ENCODE results near the gene STOM.

The STOM gene

DNA sequence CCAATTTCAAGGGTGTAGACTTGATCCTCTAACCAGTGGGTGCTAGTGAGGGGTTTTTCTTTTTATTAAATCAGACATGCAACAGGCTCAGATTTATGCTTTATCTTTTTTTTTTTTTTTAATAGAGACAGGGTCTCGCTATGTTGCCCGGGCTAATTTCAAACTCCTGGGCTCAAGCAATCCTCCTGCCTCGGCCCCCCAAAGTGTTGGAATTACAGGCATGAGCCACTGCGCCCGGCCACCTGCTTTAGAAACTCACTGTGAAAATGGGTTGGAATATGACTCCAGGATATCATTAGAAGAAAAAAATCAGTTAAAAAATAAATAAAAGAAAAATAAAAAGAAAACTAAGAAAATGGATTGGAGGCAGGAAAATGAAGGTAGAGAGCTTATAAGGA lies 50.7 kb downstream of the STOM start:
- Histone ChIP-seq H2AFZ (ENCODE audit: low read length, unreplicated experiment) (no peak overlapping the region), H3K36me3 (ENCODE audit: insufficient read depth, low read length) (peaks cover 17% of the 10 kb centered on the region), H3K79me2 (ENCODE audit: control insufficient read depth, insufficient read depth, low read length, unreplicated experiment) (no peaks in the 10 kb centered on the region), H3K27ac (ENCODE audit: low read depth, low read length) (peak overlapping the region; percentile 18; the same call in 1 of the 2 replicates), H3K4me1 (ENCODE audit: control insufficient read depth, insufficient read depth, low read length, unreplicated experiment) (peaks cover 39% of the 10 kb centered on the region), H3K27me3 (ENCODE audit: insufficient read depth, low read length) (no peaks in the 10 kb centered on the region), H3K4me3 (ENCODE audit: low read depth, low read length) (no peak overlapping the region)

DNA sequence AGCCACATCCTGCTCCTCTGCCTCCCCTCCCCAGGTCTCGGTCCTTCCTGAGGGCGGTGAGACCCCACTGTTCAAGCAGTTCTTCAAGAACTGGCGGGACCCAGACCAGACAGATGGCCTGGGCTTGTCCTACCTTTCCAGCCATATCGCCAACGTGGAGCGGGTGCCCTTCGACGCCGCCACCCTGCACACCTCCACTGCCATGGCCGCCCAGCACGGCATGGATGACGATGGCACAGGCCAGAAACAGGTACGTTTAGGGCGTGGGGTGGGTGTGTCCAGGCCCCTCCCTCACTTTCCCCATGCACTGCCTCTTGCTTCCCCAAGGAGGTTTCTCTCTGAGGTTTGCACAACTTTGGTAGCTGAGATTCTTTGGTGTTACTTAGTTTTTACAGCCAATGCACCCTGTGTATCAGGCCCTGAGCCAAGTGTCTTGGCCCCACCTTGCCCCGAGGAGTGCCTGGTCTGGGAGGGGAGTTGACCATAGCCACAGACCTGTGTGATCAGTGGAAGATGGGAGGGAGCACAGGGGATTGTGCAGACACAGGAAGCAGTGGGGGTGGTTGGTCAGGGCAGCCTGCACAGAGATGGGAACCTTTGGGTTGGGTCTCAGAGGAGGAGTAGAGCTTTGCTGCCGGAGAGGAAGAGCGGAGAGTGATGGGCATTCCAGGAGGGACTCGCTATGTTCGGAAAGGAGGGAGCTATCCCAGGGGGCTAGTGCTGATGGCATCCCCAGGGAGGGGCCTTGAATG lies 51.2 kb downstream of the STOM start:
- Histone ChIP-seq H2AFZ (ENCODE audit: low read length, unreplicated experiment) (no peak overlapping the region), H3K36me3 (ENCODE audit: insufficient read depth, low read length) (peaks cover 16% of the 10 kb centered on the region)

DNA sequence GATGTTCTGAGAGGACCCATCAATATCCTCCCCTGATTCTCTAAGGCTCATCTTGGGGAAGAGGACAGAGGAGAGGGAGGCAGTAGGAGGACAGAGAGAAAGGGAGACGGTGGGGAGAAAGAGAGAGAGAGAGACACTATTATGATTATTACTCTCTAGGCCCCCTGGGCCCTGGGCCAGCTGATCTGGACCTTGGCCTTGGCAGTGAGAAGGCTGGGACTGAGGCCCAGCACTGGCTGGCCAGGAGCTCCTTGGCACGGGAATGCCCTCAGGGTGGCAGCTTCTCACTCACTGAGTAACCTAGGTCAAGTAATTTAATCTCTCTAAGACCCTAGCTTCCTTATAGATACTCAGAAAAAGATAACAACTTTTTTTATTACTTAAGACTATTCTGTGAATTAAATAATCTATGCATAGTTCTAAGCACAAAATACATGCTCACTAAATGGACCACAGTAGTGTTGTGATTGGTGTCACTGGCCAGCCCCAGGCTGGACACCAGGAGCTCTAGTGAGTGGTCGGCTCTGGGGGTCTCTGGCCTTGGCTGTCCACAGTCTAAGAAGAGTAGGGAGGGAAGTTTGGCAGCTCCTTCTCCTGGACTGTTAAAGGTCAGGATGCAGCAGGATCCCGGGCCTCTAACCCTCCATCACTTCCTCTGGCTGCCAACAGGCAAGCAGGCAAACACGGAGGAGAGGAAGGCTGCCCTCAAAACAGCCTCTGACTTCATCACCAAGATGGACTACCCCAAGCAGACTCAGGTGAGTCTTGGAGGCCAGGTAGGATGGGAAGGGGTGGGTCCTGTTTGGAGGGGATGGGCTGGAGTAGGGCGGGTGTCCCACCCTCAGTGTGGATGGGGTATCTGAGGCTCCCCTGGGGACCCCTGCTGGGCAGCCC lies 52.1 kb downstream of the STOM start:
- H2AFZ ChIP-seq (ENCODE audit: low read length, unreplicated experiment) = no peak overlapping the region
- no peak overlapping the region for H3K4me3 ChIP-seq (ENCODE audit: low read depth, low read length)
- H3K27me3 ChIP-seq (ENCODE audit: insufficient read depth, low read length) = no peaks in the 10 kb centered on the region
- peaks cover 34% of the 10 kb centered on the region for H3K4me1 ChIP-seq (ENCODE audit: control insufficient read depth, insufficient read depth, low read length, unreplicated experiment)
- H3K27ac ChIP-seq (ENCODE audit: low read depth, low read length) = peak overlapping the region; percentile 25; the same call in 1 of the 2 replicates
- peaks cover 13% of the 10 kb centered on the region for H3K36me3 ChIP-seq (ENCODE audit: insufficient read depth, low read length)
- no peaks in the 10 kb centered on the region for H3K79me2 ChIP-seq (ENCODE audit: control insufficient read depth, insufficient read depth, low read length, unreplicated experiment)

More for the DNA sequence above, 51.2 kb downstream of the STOM start:
- Histone ChIP-seq H3K27me3 (ENCODE audit: insufficient read depth, low read length) (no peaks in the 10 kb centered on the region), H3K79me2 (ENCODE audit: control insufficient read depth, insufficient read depth, low read length, unreplicated experiment) (no peaks in the 10 kb centered on the region), H3K4me3 (ENCODE audit: low read depth, low read length) (no peak overlapping the region), H3K4me1 (ENCODE audit: control insufficient read depth, insufficient read depth, low read length, unreplicated experiment) (peaks cover 39% of the 10 kb centered on the region), H3K27ac (ENCODE audit: low read depth, low read length) (no peak overlapping the region)

DNA sequence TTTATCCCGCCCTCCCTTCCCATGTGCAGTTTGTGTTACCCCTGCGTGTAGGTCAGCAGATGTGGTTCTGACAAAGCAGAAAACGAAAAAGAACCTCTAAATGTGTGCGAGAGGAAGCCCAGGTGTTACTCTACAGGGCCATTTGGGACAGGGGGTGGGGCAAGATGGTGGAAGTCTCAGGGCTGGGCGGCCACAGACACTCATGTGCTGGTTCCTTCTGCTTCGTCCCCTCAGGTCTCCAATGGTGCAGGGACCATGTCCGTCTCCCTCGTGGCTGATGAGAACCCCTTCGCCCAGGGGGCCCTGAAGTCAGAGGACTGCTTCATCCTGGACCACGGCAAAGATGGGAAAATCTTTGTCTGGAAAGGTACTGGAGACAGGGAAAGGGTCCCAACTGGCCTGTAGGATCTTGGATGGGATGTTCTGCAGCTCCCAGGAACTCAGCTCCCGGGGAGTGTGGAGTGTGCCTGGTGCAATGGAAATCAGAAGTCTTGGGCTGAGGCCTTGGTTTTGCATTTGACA lies 53.1 kb downstream of the STOM start:
- Histone ChIP-seq H2AFZ (ENCODE audit: low read length, unreplicated experiment) (no peak overlapping the region), H3K79me2 (ENCODE audit: control insufficient read depth, insufficient read depth, low read length, unreplicated experiment) (no peaks in the 10 kb centered on the region), H3K27ac (ENCODE audit: low read depth, low read length) (no peak overlapping the region), H3K27me3 (ENCODE audit: insufficient read depth, low read length) (no peaks in the 10 kb centered on the region), H3K4me1 (ENCODE audit: control insufficient read depth, insufficient read depth, low read length, unreplicated experiment) (peaks cover 25% of the 10 kb centered on the region), H3K36me3 (ENCODE audit: insufficient read depth, low read length) (peaks cover 16% of the 10 kb centered on the region), H3K4me3 (ENCODE audit: low read depth, low read length) (no peak overlapping the region)

DNA sequence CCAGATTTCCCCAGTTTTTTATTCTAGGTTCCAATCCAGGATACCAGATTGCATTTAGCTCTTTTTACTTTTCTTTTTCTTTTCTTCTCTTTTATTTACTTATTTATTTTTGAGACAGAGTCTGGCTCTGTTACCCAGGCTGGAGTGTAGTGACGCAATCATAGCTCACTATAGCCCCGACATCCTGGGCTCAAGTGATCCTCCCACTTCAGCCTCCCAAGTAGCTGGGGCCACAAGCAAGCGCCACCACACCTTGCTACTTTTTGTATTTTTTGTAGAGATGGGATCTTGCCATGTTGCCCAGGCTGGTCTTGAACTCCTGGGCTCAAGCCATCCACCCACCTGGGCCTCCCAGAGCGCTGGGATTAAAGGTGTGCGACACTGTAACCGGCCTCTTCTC lies 53.7 kb downstream of the STOM start:
- Histone ChIP-seq H3K27me3 (ENCODE audit: insufficient read depth, low read length) (no peaks in the 10 kb centered on the region), H3K36me3 (ENCODE audit: insufficient read depth, low read length) (peaks cover 21% of the 10 kb centered on the region), H3K79me2 (ENCODE audit: control insufficient read depth, insufficient read depth, low read length, unreplicated experiment) (no peaks in the 10 kb centered on the region), H3K4me1 (ENCODE audit: control insufficient read depth, insufficient read depth, low read length, unreplicated experiment) (peaks cover 22% of the 10 kb centered on the region), H3K4me3 (ENCODE audit: low read depth, low read length) (no peak overlapping the region), H2AFZ (ENCODE audit: low read length, unreplicated experiment) (no peak overlapping the region), H3K27ac (ENCODE audit: low read depth, low read length) (no peak overlapping the region)

DNA sequence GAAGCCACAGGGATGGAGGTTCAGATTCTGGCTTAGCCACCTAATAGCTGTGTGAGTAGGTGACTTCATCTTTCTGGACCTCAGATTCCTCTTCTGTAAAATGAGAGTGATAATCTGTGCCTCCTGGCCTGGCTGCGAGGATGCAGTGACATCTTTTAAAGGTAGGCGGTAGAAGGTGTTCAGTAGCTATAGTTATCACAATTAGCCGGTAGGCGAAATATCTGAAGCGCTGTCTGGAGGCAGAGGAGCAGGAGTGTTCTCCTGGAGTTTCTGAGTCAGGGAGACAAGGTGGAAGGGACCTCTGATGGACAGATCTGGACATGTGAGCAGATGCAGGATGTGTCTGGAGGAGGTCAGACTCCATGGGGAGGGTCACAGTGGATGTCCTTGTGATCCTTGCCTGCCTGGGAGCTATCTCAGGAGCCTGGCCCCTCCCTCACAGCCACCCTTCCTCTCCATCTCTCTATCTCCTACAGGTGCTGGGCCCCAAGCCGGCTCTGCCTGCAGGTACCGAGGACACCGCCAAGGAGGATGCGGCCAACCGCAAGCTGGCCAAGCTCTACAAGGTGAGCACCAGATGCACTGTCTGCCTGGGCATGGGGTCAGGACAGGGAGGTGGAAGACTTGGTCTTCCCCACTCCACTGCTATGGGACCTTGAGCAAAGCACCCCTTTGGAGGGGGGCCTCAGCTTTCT lies 56.4 kb downstream of the STOM start:
- no peak overlapping the region for H2AFZ ChIP-seq (ENCODE audit: low read length, unreplicated experiment)
- no peak overlapping the region for H3K27ac ChIP-seq (ENCODE audit: low read depth, low read length)
- peaks cover 26% of the 10 kb centered on the region for H3K36me3 ChIP-seq (ENCODE audit: insufficient read depth, low read length)
- H3K4me3 ChIP-seq (ENCODE audit: low read depth, low read length) = no peak overlapping the region
- no peaks in the 10 kb centered on the region for H3K79me2 ChIP-seq (ENCODE audit: control insufficient read depth, insufficient read depth, low read length, unreplicated experiment)
- no peaks in the 10 kb centered on the region for H3K27me3 ChIP-seq (ENCODE audit: insufficient read depth, low read length)
- H3K4me1 ChIP-seq (ENCODE audit: control insufficient read depth, insufficient read depth, low read length, unreplicated experiment) = peaks cover 13% of the 10 kb centered on the region

DNA sequence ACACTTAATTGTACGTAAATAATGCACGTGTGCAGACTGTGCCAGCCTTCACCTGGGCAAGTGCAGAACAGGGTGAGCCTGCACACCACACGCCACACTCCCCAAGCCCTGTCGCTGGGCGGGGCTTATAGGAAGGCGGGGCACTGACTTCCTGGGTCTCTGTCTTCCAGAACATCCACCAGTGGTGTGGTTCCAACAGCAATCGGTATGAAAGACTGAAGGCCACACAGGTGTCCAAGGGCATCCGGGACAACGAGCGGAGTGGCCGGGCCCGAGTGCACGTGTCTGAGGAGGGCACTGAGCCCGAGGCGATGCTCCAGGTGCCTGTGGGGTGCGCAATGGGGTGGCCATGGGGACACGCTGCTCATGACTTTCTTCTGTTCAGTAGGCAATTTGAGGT lies 57.9 kb downstream of the STOM start:
- H3K4me3 ChIP-seq (ENCODE audit: low read depth, low read length) = no peak overlapping the region
- no peaks in the 10 kb centered on the region for H3K79me2 ChIP-seq (ENCODE audit: control insufficient read depth, insufficient read depth, low read length, unreplicated experiment)
- H3K27me3 ChIP-seq (ENCODE audit: insufficient read depth, low read length) = no peaks in the 10 kb centered on the region
- H3K27ac ChIP-seq (ENCODE audit: low read depth, low read length) = no peak overlapping the region
- no peak overlapping the region for H2AFZ ChIP-seq (ENCODE audit: low read length, unreplicated experiment)
- peaks cover 29% of the 10 kb centered on the region for H3K36me3 ChIP-seq (ENCODE audit: insufficient read depth, low read length)
- H3K4me1 ChIP-seq (ENCODE audit: control insufficient read depth, insufficient read depth, low read length, unreplicated experiment) = peaks cover under 1% of the 10 kb centered on the region

DNA sequence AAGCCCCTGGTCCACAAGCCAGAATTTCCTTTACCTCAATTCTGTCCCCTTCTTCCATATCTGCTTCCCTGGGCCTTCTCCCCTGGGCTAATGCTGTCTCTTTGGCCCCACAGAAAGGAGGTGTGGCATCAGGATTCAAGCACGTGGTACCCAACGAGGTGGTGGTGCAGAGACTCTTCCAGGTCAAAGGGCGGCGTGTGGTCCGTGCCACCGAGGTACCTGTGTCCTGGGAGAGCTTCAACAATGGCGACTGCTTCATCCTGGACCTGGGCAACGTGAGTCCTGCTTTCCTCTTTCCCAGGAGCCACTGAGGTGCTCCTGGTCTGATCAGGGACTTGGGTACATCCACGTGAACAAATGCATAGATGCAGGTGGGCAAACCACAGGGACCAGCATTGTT lies 59.5 kb downstream of the STOM start:
- no peaks in the 10 kb centered on the region for H3K27me3 ChIP-seq (ENCODE audit: insufficient read depth, low read length)

DNA sequence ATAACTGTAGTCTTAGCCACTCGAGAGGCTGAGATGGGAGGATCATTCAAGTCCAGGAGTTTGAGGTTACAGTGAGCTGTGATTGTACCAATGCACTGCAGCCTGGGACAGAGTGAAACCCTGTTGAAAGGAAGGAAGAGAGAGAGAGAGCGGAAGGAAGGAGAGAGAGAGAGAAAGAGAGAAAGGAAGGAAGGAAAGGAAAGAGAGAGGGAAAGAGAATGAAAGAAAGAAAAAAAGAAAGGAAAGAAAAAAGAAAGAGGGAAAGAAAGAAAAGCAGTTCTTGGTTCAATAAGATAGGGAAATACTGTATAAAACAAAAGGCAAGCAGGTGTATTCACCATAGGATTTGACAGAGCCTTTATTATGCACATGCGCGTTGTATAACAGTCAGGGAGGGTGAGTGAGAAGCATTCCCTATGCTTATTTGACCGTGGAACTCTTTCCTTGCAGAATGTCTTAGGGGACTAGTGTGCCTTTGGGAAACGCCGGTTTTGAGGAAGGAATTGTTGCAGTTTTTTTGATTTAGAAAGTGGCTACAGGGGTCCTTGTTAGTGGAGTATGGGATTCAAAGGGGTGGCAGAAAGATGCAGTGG lies 60.1 kb downstream of the STOM start:
- Histone ChIP-seq H3K79me2 (ENCODE audit: control insufficient read depth, insufficient read depth, low read length, unreplicated experiment) (no peaks in the 10 kb centered on the region), H3K4me1 (ENCODE audit: control insufficient read depth, insufficient read depth, low read length, unreplicated experiment) (no peaks in the 10 kb centered on the region), H3K27ac (ENCODE audit: low read depth, low read length) (no peak overlapping the region), H2AFZ (ENCODE audit: low read length, unreplicated experiment) (no peak overlapping the region), H3K36me3 (ENCODE audit: insufficient read depth, low read length) (peaks cover 40% of the 10 kb centered on the region), H3K4me3 (ENCODE audit: low read depth, low read length) (no peak overlapping the region), H3K27me3 (ENCODE audit: insufficient read depth, low read length) (no peaks in the 10 kb centered on the region)

More for the DNA sequence above, 59.5 kb downstream of the STOM start:
- H3K27ac ChIP-seq (ENCODE audit: low read depth, low read length) = no peak overlapping the region
- peaks cover 34% of the 10 kb centered on the region for H3K36me3 ChIP-seq (ENCODE audit: insufficient read depth, low read length)
- H3K4me1 ChIP-seq (ENCODE audit: control insufficient read depth, insufficient read depth, low read length, unreplicated experiment) = no peaks in the 10 kb centered on the region
- no peak overlapping the region for H3K4me3 ChIP-seq (ENCODE audit: low read depth, low read length)
- no peaks in the 10 kb centered on the region for H3K79me2 ChIP-seq (ENCODE audit: control insufficient read depth, insufficient read depth, low read length, unreplicated experiment)
- H2AFZ ChIP-seq (ENCODE audit: low read length, unreplicated experiment) = no peak overlapping the region

DNA sequence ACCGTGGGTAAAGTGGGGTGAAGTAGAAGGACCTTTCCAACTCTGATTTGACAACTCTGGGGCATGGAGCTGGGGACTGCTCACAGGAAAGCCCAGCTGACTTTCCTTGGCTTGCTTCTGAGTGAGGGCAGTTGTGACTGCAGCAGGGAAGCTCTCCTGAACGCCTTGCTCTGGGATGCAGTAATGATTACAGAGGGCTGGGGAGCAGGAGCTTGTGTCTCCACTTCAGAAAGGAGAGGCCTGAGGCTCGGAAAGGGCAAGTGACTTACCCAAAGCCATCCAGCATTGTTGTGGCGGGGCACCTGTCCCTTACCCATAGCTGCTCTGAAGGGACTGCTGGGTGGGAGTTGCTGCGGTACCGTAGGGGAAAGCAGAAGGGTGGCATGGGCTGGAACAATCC lies 60.9 kb downstream of the STOM start:
- no peaks in the 10 kb centered on the region for H3K79me2 ChIP-seq (ENCODE audit: control insufficient read depth, insufficient read depth, low read length, unreplicated experiment)
- H3K27me3 ChIP-seq (ENCODE audit: insufficient read depth, low read length) = no peaks in the 10 kb centered on the region
- peaks cover 3% of the 10 kb centered on the region for H3K4me1 ChIP-seq (ENCODE audit: control insufficient read depth, insufficient read depth, low read length, unreplicated experiment)
- peaks cover 44% of the 10 kb centered on the region for H3K36me3 ChIP-seq (ENCODE audit: insufficient read depth, low read length)
- H3K4me3 ChIP-seq (ENCODE audit: low read depth, low read length) = no peak overlapping the region
- H2AFZ ChIP-seq (ENCODE audit: low read length, unreplicated experiment) = no peak overlapping the region
- H3K27ac ChIP-seq (ENCODE audit: low read depth, low read length) = no peak overlapping the region

All from ACC112 (cell line).